ENCODE measurements around the gene CCNI. TPM values are rescaled to one million over a fixed set of nuclear protein-coding genes. Genes with fewer than 3 reads are reported as not detected.

Gene CCNI
- total and polyA plus RNA-seq, 2 of the 13 experiments (the other 11 are each of a cell fraction or from before 2014, with no cell fraction given), result 43.5 to 122 TPM

DNA sequence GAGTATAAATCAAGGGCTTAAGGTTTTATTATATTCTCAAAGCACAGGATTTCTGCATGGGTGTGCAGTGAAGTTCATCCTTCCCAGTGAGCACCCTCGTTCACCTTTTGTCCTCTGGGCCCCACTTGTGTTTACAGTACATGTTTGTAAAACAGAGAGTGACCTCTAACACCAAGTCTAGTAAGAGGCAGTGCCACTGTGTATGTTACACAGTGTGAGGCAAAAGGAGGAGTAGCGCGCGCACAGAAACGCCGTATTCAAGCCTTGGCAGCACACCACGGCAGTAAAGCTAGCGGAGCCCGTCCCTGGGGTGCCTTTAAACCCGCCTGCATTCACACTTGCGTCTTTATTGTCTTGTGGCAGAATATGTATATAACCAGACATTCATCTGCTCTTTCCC, 51.9 kb downstream of the CCNI start (continued):
- TF ChIP-seq, protein P1, sequence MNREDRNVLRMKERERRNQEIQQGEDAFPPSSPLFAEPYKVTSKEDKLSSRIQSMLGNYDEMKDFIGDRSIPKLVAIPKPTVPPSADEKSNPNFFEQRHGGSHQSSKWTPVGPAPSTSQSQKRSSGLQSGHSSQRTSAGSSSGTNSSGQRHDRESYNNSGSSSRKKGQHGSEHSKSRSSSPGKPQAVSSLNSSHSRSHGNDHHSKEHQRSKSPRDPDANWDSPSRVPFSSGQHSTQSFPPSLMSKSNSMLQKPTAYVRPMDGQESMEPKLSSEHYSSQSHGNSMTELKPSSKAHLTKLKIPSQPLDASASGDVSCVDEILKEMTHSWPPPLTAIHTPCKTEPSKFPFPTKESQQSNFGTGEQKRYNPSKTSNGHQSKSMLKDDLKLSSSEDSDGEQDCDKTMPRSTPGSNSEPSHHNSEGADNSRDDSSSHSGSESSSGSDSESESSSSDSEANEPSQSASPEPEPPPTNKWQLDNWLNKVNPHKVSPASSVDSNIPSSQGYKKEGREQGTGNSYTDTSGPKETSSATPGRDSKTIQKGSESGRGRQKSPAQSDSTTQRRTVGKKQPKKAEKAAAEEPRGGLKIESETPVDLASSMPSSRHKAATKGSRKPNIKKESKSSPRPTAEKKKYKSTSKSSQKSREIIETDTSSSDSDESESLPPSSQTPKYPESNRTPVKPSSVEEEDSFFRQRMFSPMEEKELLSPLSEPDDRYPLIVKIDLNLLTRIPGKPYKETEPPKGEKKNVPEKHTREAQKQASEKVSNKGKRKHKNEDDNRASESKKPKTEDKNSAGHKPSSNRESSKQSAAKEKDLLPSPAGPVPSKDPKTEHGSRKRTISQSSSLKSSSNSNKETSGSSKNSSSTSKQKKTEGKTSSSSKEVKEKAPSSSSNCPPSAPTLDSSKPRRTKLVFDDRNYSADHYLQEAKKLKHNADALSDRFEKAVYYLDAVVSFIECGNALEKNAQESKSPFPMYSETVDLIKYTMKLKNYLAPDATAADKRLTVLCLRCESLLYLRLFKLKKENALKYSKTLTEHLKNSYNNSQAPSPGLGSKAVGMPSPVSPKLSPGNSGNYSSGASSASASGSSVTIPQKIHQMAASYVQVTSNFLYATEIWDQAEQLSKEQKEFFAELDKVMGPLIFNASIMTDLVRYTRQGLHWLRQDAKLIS (CRISPR knock-in tag; IDR thresholded peaks at IDR 0.05), result no peak
- no peak for TF ChIP-seq ZNF562 (CRISPR knock-in tag; IDR thresholded peaks at IDR 0.05; ENCODE audit: borderline replicate concordance)
- no peak for TF ChIP-seq FOXA1 (IDR thresholded peaks at IDR 0.05)
- TF ChIP-seq FOXA1 (CRISPR knock-in tag; IDR thresholded peaks at IDR 0.05), result peak; percentile 66
- TF ChIP-seq TAF1 (CRISPR knock-in tag; IDR thresholded peaks at IDR 0.05), result no peak
- TF ChIP-seq, protein P2, sequence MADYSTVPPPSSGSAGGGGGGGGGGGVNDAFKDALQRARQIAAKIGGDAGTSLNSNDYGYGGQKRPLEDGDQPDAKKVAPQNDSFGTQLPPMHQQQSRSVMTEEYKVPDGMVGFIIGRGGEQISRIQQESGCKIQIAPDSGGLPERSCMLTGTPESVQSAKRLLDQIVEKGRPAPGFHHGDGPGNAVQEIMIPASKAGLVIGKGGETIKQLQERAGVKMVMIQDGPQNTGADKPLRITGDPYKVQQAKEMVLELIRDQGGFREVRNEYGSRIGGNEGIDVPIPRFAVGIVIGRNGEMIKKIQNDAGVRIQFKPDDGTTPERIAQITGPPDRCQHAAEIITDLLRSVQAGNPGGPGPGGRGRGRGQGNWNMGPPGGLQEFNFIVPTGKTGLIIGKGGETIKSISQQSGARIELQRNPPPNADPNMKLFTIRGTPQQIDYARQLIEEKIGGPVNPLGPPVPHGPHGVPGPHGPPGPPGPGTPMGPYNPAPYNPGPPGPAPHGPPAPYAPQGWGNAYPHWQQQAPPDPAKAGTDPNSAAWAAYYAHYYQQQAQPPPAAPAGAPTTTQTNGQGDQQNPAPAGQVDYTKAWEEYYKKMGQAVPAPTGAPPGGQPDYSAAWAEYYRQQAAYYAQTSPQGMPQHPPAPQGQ (CRISPR knock-in tag; IDR thresholded peaks at IDR 0.05; ENCODE audit: borderline replicate concordance), result no peak
- TF ChIP-seq, protein P3, sequence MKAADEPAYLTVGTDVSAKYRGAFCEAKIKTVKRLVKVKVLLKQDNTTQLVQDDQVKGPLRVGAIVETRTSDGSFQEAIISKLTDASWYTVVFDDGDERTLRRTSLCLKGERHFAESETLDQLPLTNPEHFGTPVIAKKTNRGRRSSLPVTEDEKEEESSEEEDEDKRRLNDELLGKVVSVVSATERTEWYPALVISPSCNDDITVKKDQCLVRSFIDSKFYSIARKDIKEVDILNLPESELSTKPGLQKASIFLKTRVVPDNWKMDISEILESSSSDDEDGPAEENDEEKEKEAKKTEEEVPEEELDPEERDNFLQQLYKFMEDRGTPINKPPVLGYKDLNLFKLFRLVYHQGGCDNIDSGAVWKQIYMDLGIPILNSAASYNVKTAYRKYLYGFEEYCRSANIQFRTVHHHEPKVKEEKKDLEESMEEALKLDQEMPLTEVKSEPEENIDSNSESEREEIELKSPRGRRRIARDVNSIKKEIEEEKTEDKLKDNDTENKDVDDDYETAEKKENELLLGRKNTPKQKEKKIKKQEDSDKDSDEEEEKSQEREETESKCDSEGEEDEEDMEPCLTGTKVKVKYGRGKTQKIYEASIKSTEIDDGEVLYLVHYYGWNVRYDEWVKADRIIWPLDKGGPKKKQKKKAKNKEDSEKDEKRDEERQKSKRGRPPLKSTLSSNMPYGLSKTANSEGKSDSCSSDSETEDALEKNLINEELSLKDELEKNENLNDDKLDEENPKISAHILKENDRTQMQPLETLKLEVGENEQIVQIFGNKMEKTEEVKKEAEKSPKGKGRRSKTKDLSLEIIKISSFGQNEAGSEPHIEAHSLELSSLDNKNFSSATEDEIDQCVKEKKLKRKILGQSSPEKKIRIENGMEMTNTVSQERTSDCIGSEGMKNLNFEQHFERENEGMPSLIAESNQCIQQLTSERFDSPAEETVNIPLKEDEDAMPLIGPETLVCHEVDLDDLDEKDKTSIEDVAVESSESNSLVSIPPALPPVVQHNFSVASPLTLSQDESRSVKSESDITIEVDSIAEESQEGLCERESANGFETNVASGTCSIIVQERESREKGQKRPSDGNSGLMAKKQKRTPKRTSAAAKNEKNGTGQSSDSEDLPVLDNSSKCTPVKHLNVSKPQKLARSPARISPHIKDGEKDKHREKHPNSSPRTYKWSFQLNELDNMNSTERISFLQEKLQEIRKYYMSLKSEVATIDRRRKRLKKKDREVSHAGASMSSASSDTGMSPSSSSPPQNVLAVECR (CRISPR knock-in tag; IDR thresholded peaks at IDR 0.05; ENCODE audit: borderline replicate concordance), result peak; percentile 36; the same call in 1 of the 2 replicates
- peak in 1 of 2 experiments; percentile 44; a peak in 1 of 4 replicates for TF ChIP-seq EP300 (IDR thresholded peaks at IDR 0.05; ENCODE audit: low read depth in 2 of 2, low read length in 2 of 2)
- TF ChIP-seq EP300 (CRISPR knock-in tag; IDR thresholded peaks at IDR 0.05; ENCODE audit: borderline replicate concordance), result no peak
- no peak; the same call in 1 of the 2 replicates for TF ChIP-seq ZBTB20 (CRISPR knock-in tag; IDR thresholded peaks at IDR 0.05; ENCODE audit: borderline replicate concordance, low read depth)
- no peak for TF ChIP-seq SRY (CRISPR knock-in tag; IDR thresholded peaks at IDR 0.05)
- TF ChIP-seq ZNF781 (CRISPR knock-in tag; IDR thresholded peaks at IDR 0.05; ENCODE audit: borderline replicate concordance, not compliant biosample characterization), result peak; percentile 41
- no peak for TF ChIP-seq ZIK1 (CRISPR knock-in tag; IDR thresholded peaks at IDR 0.05; ENCODE audit: borderline replicate concordance, low read depth)
- no peak for TF ChIP-seq ZSCAN25 (CRISPR knock-in tag; IDR thresholded peaks at IDR 0.05)
- no peak for TF ChIP-seq SCMH1 (CRISPR knock-in tag; IDR thresholded peaks at IDR 0.05; ENCODE audit: borderline replicate concordance)
- TF ChIP-seq AGO2 (optimal IDR thresholded peaks at IDR 0.05; ENCODE audit: low read depth, low read length), result no peak
- peak; percentile 27; the same call in 1 of the 2 replicates for TF ChIP-seq FOXO1 (CRISPR knock-in tag; IDR thresholded peaks at IDR 0.05)
- peak; percentile 86 for TF ChIP-seq NR2F2 (IDR thresholded peaks at IDR 0.05; ENCODE audit: borderline replicate concordance, low read depth)
- peak; percentile 61; the same call in 1 of the 2 replicates for TF ChIP-seq HNF4A (CRISPR knock-in tag; IDR thresholded peaks at IDR 0.05)
- no peak for TF ChIP-seq PITX1 (CRISPR knock-in tag; IDR thresholded peaks at IDR 0.05)
- TF ChIP-seq ARID2 (CRISPR knock-in tag; IDR thresholded peaks at IDR 0.05; ENCODE audit: borderline replicate concordance), result no peak
- peak; percentile 70; the same call in 1 of the 2 replicates for TF ChIP-seq ZMYM4 (CRISPR knock-in tag; IDR thresholded peaks at IDR 0.05)
